Epithelial cell of esophagus (primary cell): Measurements from ENCODE around the gene PRKAR1A.

Experiments
- DNase-seq: peaks from one replicate; pipeline ENCODE4 v3.0.0; 2010; ENCODE audit warnings: low read depth
- H3K4me3 ChIP-seq: 2 replicates; pipeline ENCODE4 v1.5.1; 2011; ENCODE audit warnings: mild to moderate bottlenecking, low read length, control low read depth
- CTCF ChIP-seq: IDR thresholded peaks from 2 replicates; pipeline ENCODE4 v1.5.1; 2011; ENCODE audit warnings: low read depth, mild to moderate bottlenecking, low read length, control low read depth, inconsistent platforms; ENCODE audit not compliant: insufficient read depth; ENCODE audit errors: missing control alignments

Gene PRKAR1A

DNA sequence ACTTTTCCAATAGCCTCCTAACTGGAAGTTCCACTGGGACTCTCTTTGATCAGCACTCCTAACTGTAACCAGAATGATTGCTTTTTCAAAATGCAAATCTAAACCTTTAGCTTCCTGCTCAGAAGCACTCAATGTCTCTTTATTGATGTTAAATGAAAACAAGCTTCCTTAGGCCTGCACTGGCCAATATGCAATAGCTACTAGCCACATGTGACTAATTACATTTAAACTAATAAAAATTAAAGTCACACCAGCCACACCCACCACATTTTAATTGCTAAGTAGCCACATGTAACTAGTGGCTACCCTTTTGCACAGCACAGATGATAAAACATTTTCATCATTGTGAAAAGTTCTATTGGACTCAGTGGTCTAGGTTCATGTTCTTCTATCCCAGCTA lies 57.1 kb downstream of the PRKAR1A start:
- DNase-seq: no peak
- no peak for TF ChIP-seq CTCF
- H3K4me3 ChIP-seq: no peak overlapping the region

DNA sequence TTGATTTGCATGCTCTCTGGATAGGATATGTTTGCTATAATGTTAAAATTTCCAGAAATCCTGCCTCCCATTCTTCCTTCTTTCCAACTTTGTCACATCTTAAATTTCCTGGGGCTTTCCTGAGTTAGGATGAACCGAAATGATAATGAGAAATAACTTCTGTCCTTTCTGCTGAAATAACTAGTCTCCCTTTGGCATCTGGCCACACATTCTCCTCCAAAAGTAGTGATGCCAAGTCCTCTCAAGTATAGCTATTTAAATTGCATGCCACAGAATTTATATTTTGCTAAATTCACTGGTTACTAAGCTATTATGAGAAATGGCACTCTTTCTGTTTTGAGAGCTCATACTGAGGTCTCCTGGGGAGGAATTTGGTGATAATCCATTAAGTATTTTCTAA lies 58.3 kb downstream of the PRKAR1A start:
- H3K4me3 ChIP-seq: no peak overlapping the region
- no peak for TF ChIP-seq CTCF
- DNase-seq: no peak

DNA sequence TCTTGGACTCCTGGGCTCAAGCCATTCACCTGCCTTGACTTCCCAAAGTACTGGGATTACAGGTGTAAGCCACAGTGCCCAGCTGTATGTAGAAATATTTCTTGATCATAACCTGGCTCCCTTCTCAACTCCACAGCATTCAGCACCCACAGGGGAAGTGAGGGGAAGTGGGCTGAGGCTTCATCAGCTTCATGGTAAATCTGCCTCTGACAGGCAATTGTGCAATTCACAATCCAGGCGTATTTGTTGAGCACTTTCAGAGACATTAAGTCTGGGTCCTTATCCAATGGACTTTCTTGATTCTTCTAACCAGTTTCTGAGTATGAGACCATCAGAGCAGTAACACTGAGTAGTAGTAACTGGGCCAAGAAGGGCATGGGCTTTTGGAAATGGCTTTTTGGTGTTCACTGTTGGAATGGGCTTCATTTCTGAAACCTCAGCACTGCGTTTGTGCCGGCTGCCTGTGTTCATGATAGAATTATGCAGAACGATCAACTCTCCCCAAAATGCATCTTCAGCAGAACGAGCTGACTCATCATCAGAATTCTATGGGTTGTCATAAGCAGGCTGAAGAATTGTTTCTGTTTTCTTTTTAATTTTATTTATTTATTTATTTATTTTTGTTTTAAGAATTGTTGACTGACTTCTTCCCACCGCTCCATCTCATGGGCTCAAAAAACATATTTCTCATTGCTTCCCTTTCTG lies 60.1 kb downstream of the PRKAR1A start:
- H3K4me3 ChIP-seq: no peak overlapping the region
- TF ChIP-seq CTCF: no peak
- no peak for DNase-seq

DNA sequence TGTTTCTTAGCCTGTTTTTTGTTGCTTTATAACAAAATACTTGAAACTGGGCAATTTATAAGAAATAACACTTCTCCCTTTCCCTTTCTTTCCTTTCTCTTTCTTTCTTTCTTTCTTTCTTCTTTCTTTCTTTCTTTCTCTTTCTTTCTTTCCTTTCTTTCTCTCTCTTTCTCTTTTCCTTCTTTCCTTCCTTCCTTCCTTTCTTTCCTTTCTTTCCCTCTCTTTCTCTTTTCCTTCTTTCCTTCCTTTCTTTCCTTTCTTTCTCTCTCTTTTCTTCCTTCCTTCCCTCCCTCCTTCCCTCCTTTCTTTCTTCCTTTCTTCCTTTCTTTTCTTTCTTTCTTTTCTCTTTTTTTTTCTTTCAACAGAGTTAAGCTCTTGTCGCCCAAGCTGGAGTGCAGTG lies 61.1 kb downstream of the PRKAR1A start:
- DNase-seq: no peak
- no peak for TF ChIP-seq CTCF
- H3K4me3 ChIP-seq: no peak overlapping the region

- no peak overlapping the region for H3K4me3 ChIP-seq
- DNase-seq: no peak
- TF ChIP-seq CTCF: no peak
These were observed 63.9 kb downstream of the PRKAR1A start for GRCh38 chr17:68576137-68576536.

GRCh38 chr17:68576811-68577496 lies 64.7 kb downstream of the PRKAR1A start:
- no peak for DNase-seq
- no peak overlapping the region for H3K4me3 ChIP-seq
- no peak for TF ChIP-seq CTCF

DNA sequence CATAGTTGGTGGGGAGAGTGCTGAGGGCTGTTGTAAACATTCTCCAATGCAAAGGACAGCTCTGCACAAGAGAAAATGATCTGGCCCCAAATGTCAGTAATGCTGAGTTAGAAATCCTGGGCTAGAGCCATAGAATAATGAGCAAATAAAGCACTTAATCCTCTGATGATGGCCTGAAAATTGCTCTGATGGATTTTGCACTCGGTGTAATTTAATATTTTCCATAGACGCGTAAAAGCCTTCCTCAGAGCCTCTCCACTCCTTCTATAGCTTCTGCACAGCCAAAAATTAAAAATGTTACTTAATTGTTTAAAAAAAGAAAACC lies 65.2 kb downstream of the PRKAR1A start:
- no peak for TF ChIP-seq CTCF
- no peak overlapping the region for H3K4me3 ChIP-seq
- no peak for DNase-seq
